Measurements from ENCODE around the gene EIF3I.
A peak's percentile ranks its signal among the peaks of the same experiment; 100 is the strongest.

EIF3I gene

DNA sequence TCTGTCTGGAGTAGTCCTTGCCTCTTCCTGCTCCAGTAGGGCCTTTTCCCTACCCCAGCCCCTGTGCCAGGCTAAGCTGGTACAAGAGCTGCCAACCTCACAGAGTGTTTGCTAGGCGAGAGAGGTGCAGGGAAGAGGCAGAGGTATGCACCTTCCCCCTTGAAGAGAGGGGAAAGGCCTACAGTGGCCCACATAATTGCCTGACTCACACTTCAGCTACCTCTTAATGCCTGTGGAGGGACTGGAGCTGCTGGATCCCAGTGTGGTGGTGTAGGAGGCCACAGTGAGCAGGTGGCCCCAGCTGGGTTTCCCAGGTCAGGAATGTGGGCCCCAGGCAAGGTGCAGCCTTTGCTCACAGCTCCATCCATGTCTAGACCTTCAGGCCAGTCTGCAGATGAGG is 25.1 kb upstream of the EIF3I start:
- peak in 1 of 10 donors; percentile 20 for DNase-seq
- intact Hi-C loops (cut with DNase I): no loop called here

DNA sequence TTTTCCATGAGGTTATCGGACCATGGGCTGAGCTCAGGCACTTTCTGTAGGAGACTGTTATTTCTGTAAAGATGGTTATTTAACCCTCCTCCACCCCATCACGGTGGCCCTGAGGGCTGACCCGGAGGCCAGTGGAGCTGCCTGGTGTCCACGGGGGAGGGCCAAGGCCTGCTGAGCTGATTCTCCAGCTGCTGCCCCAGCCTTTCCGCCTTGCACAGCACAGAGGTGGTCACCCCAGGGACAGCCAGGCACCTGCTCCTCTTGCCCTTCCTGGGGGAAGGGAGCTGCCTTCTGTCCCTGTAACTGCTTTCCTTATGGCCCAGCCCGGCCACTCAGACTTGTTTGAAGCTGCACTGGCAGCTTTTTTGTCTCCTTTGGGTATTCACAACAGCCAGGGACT is 24.4 kb upstream of the EIF3I start:
- peak in 1 of 10 donors; percentile 65 for DNase-seq
- intact Hi-C loops (cut with DNase I): no loop called here

DNA sequence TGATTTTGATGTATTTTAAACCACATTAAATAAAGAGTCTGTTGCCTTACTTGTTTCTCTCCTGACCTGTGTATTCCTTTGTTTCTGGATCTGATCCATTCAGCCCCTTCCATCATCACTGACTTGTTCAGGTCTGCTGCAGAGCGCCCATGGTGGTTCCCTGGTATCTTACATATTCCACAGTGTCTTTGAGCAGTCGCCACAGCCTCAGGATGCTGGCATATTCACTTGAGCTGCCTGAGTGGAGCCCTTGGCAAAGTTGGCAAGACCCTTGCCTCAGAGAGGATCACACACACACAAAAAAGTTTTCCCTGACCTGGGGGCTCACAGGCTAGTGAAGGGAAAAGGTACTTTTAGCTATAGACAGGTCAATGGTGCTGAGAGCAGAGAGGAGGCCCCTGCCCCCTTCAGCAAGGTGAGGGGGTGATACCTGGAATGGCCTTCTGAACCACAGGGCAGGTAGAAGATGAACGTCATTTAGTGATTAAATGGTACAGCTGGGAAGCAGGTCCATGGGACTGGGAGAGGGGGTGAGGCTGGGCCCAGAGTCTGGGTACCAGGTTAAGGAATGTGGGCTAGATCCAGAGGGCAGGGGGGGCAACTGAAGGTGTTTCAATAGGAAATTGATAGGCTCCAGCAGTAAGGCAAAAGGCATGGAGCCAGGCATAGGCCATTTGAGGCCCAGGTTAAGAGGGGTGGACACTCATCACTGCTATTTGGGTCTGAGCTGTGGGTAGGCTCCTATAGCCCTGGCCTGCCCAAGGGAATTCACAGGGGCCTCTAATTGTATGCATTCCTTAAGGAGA is 23.8 kb upstream of the EIF3I start:
- intact Hi-C loops (cut with DNase I): no loop called here
- peak in 1 of 10 donors; percentile 21 for DNase-seq

DNA sequence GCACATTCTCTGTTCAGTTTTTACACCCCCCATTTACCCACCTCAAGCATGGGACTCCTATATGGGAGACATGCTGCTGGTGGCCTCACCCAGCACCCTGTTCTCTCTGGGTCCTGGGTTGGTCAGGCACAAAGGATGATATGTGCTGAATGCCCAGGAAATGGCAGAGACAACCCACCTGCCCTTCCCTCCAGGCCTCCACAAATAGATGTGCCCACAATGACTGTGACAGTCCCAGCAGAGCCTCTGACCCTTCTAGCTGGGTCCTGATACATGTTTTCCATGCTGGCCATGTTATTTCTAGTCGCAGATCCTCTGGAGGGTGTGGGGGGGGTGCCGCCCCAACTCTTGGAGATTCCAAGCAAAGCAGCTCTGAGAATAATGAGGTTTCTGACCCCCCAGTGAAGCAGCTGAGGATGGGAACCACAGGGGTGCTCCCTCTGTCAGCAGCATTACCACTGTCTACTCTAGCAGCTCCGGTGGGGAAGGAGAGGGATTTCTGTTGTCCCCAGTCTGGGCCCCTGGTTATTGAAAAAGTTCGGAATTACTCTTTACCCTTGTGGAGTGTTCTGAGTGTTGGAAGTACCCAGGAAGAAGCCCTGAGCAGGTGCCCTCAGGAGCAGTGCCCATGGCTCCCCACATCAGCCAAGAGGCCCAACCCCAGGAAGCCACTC is 23.0 kb upstream of the EIF3I start:
- intact Hi-C loops (cut with DNase I): no loop called here
- DNase-seq: no peak

DNA sequence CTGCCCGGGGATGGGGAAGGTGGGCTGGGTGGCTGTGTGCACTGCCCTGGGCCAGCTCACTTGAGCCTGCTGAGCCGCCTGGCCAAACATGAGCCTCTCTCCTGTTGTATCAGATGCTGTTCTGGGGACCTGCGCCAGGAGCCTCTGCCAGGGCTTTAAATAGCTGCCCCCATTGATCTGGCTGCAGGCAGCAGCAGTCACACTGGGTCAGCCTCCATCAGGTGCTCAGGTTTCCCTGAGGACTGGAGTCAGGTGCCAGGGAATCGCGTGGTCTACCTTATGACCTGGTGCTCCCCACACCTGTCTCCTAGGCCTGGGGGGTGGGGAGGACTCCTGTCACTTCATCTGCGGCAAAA is 22.5 kb upstream of the EIF3I start:
- intact Hi-C loops (cut with DNase I): no loop called here
- DNase-seq: peak in 8 of 10 donors; percentile 16 to 88 (median 43)

DNA sequence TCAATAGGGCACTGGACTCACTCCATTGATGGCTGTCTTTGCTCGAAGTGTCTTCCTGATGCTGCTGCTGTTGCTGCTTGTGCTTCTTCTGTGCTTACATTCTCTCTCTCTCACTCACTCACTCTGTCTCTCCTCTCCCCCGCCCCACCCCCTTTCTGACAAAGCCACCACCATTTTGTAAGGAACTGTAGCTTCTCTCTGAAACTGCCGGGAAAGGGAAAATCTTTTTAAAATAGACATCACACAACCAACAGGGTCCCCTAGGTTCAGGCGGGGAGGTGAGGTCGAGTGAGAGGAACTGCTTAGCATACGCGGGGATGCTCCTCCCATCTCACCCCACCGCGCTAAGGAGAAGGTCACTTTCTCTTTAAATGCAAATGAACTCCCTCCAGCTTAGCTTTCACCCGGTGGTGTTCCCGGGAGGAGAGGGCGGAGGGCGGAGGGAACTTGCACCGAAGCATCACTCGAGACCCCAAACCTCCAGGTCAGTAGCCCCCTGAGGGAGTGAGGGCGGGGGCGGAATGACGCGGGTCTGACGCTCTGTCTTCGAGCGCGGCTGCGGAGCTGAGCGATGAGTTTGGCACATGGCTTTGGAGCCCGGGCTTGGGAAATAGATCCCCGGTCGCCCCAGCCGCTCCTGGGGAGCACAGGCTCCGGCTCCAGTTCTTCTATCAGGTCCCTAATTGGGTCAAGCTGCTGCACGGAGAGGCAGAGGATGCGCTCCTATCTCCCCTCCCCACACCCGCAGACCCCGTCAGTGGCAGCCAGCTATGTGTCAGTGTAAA is 21.8 kb upstream of the EIF3I start, which contains the start of gene CCDC28B:
Gene CCDC28B, plus strand, starts transcription at position 370 of the 785 bp plus-strand sequence. CDS start 1,341 bp downstream, outside the sequence.
- intact Hi-C loops (cut with DNase I): no loop called here
- DNase-seq: peak; percentile 48 to 94 (median 60)

DNA sequence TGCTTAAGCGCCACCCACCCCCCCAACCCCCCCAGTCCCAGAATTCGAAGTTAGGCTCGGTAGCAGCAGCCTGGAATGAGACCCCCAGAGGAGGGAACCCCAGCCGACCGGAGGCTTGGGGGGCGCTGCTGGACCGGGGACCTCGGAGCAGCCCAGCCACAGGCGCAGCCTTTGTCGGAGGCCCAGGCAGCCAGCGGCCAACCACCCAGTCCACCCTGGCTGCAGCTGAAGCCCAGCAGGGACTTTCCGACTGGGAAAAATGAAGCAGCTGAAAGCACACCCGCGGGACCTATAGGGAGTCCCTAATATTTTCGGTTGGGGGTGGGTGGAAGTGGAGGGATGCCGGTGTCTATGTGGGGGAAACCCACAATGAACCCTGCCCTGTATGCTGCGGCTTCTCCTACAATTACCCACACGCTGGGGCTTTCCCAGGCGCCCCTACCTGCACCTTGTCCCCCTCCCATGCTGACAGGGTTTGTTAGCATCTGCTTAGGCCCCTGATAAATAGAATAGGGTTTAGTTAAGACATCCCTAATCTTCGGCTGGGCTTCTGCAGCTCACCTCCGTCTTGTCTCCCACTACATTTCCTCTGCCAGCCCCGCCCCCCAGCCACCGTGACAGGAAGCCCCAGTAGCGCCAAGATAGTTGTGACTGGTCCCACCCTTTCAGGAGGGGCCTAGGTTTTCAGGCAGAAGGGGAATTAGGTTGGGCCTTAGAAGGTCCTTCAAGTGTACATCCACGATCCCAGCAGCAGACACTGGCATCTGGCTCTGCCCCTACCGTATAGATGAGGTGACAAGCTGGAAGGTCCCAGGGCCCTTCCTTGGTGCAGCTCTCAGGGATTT is 21.0 kb upstream of the EIF3I start:
- peak in 9 of 10 donors; percentile 43 to 94 (median 63) for DNase-seq
- intact Hi-C loops (cut with DNase I): no loop called here

DNA sequence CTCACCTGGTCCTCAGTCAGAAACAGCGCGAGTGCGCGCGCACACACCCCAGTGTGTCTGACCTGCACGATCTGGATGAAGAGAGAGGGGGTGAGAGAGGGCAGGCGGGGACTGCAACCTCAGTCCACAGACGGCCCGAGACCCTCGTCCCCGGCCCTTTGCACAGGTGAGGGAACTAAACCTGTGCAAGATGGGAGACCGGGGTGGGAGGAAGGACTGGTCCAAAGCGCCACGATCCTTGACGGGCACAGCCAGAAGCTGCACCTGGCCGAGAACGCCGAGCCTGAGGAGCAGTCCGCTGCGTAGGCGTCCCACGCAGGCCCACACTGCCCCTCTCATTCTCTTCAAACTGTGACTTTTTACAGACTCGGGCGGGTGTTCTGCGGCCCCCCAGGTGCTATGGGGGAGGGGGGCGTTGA is 17.3 kb upstream of the EIF3I start:
- intact Hi-C loops (cut with DNase I): no loop called here
- DNase-seq: no peak

DNA sequence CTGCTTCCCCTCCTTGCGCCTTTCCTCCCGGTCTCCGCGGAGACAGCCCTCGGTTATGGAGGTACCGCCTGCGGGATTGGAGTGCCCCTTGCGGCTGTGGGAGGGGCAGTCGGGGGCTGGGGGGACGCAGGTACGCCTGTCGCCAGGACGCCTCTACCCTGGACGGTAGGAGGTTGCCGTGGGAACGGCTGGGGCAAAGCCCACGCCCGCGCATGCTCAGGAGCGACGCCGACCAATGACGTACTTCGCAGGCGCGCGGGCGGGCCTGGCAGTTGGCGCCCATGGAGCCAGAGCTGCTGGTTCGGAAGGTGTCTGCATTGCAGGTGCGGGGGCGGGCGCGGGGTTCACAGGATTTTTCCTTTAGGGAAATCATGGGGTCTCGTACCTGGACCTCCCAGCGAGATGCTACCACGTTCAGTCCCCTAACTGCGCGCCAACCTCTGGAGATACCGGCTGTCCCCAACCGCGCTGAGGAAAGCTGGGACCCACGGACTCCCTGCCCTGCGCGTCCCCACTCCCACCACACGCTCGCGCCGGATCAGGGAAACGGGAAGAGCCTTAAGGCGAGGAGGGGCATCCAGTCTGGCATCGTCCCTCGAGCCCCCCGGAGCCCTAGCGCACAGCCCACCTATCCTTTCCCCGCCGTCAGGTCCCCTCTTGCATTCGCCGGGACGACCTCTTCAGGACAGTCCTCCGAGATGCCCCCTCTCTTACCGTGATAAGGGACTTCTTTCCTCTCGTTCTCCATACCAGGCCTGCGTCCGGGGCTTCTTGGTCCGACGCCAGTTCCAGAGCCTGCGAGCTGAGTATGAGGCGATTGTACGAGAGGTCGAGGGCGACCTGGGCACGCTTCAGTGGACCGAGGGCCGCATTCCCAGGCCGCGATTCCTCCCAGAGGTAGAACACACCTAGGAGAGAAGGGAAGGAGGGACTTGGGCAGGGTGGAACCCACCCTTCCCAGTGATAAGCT is 16.5 kb upstream of the EIF3I start, which contains the start of gene IQCC:
Gene IQCC, plus strand, starts transcription at position 271 of the 970 bp plus-strand sequence. Its CDS starts 11 bp downstream, at position 282.
- intact Hi-C loops (cut with DNase I): no loop called here
- DNase-seq: peak; percentile 78 to 98 (median 86)

DNA sequence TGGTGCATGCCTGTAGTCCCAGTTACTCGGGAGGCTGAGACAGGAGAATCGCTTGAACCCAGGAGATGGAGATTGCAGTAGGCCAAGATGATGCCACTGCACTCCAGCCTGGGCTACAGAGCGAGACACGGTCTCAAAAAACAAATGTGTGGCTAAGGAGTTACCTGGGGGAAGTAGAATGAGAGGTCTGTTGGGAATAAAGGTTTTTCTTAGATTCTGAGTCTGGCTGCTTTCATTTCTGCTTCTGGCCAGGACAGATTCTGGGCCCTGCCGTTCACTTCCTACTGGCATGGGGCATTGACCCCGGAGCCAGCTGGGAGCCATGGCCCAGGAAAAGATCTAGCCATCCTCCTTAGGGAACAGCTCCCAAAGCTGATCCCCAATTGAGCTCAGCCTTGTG is 13.7 kb upstream of the EIF3I start:
- intact Hi-C loops (cut with DNase I): no loop called here
- no peak for DNase-seq

DNA sequence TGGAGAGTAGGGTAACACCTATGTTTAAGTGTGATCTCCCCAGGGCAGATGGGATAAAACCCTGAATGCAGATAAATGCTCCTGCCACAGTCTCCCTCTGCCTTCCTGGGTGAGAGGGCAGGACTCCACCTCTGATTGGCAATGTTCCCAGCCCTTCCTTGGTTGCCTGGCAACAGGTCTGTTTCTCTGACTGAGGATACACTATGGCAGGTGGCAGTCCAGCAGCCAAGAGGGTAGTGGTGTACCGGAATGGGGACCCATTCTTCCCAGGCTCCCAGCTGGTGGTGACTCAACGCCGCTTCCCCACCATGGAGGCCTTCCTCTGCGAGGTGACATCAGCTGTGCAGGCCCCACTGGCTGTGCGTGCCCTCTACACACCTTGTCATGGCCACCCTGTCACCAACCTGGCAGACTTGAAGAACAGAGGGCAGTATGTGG is 13.3 kb upstream of the EIF3I start, which contains the start of gene DCDC2B:
Gene DCDC2B, plus strand, starts transcription at position 199 of the 438 bp plus-strand sequence. Its CDS starts 5 bp downstream, at position 204.
- no peak for DNase-seq
- intact Hi-C loops (cut with DNase I): no loop called here

DNA sequence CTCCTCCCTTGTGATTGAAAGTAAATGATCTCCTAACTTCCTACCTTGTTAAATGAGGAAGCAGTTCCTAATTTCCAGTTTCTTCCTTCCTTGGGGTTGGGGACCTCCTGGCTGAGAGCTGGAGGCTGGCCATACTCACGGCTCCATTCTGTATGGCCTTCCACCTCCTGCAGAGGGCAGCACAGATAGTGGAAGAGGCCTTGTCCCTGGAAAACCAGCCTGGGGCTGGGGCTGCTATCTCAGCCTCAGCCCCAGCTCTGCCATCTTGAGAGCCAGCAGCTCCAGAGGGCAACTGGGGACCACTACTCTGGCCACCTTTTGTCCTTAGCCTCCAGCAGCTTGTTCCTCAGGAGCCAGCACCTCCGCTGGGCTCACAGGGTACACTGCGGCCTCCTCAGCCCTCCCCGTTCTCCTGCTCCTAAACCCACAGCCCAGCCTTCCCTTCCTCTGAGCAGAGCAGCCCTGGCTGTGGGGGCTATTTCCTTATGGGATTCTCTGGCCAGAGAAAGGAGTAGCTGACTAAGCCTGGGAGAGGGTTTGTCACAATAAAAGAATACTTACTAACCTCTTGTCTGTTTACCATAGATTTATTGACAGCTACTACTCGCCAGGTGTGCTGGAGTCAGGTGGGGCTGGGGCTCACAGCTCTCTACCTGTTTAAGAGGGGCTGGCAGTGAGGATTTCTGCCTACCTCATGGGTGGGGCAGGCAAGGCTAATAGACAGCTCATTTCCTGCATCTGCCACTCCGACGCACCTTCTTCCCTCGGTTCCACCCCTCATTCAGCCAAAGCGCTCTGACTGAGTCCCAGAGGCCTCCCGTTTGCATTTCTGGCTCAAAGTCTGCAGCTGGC is 6.4 kb upstream of the EIF3I start:
- DNase-seq: peak in 9 of 10 donors; percentile 45 to 94 (median 65)
- intact Hi-C loops (cut with DNase I): loop anchor here (10.0 kb wide), 2 partner anchors 119 to 179 kb away; partner anchors contain the start of genes BSDC1 and MARCKSL1

DNA sequence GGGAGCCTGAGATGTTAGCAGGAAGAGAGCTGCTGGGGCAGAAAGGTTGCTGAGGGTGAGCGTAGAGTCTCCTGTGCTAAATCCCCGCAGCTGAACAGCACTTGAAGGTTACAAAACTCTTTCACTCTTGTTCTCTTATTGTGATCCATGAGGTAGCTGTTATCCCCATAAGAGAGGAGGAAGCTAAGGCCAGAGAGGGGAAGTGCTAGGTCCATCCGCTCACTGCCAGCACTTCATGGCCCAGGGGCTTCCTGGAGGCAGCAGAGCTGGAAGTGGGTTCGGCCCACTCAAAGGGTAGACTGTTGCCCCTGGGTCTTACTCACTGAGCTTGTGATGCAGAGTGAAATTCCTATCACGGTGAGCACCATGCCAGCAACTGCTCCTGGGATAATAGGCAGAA is 5.6 kb upstream of the EIF3I start:
- intact Hi-C loops (cut with DNase I): loop anchor here (10.0 kb wide), 2 partner anchors 118 to 178 kb away; partner anchors contain the start of genes BSDC1 and MARCKSL1
- no peak for DNase-seq

DNA sequence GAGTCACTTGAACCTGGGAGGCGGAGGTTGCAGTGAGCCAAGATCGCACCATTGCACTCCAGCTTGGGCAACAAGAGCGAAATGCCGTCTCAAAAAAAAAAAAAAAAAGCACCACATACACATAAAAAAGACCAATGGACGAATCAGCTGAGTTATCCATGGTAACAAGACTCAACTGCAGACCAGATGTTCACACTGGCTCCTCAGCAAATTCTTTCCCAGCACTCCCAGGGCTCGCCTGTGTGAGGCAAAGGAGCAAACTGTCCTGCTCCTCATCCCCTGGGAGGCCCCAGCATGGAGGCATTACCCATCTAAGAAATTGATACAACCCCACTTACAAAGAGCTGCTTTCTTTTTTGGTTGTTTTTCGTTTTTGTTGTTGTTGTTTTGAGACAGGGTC is 3.2 kb upstream of the EIF3I start:
- DNase-seq: no peak
- intact Hi-C loops (cut with DNase I): loop anchor here (10.0 kb wide), 2 partner anchors 116 to 176 kb away; partner anchors contain the start of genes BSDC1 and MARCKSL1

DNA sequence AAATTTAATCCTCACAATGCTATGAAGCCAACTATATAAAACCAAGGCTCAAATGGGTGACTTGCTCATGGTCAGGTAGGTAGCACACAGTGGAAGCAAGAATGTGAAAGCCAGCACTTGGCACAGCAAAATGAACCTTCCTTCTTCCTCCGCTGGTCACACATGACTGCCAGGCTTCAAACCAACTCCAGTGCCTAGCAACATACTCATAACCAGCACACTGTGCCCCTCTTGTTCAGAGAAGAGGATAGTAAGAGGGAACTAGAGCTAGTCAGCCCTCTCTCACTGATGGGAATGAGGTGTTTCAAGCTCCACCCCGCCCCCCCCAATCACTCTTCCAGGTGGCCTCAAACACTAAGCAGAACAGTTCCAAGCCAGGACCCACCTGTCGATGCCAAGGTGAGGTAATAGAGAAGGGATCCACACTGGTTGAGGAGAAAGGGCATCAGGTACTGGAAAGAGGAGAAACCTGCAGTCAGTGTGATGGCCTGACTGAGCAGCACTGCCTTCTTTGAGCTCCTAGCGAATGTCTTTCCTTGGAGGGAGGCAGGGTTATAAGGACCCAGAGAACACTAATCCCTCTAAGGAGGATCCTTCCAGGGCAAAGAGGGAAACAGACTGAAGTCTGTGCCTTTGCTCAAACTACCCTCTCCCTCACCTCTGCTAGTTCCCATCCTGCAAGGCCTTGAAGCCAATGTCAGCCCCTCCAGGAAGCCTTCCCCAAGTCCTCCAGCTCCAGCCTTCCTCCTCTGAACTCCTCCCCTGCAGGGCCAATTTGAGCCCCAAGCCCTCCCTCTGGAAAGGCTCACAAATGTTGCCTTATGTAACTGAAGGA is 1.2 kb upstream of the EIF3I start:
- intact Hi-C loops (cut with DNase I): loop anchor here (5.0 kb wide), 1 partner anchor 71 kb away; the partner anchor contains the start of gene HDAC1
- DNase-seq: no peak

DNA sequence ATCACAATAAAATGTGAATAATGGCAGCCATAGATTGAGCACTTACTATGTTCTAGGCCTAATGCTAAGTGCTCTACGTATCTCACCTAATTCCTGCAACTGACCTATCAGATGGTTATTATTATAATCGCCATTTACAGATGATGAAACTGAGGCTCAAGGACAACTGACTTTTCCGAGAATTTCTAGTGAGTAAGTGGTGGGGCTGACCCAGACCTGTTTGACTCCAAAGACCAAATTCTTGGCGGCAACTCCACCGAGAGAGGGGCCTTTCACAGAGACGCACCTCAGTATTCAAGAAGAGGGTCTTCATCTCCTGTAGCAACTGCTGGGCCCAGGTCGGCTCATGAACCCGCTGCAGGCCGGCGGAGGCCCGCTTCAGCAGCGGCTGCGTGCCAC is 627 bp upstream of the EIF3I start:
- intact Hi-C loops (cut with DNase I): loop anchor here (5.0 kb wide), 1 partner anchor 71 kb away; the partner anchor contains the start of gene HDAC1
- no peak for DNase-seq

All from posterior cingulate gyrus (tissue), 11 donors.